C4-2B (cell line): Measurements from ENCODE around the gene THRB.

ENCODE experiments used
- ZFX ChIP-seq: fragments of 450-650 bp; IDR thresholded peaks from 2 replicates; pipeline ENCODE4 v1.6.1; 2017
- TF ChIP-seq, protein P1 (sequence below): fragments of 450-650 bp; conservative IDR thresholded peaks from 2 replicates; pipeline ENCODE4 v1.5.1; 2017; ENCODE audit warnings: mild to moderate bottlenecking

- TF ChIP-seq, protein P1, sequence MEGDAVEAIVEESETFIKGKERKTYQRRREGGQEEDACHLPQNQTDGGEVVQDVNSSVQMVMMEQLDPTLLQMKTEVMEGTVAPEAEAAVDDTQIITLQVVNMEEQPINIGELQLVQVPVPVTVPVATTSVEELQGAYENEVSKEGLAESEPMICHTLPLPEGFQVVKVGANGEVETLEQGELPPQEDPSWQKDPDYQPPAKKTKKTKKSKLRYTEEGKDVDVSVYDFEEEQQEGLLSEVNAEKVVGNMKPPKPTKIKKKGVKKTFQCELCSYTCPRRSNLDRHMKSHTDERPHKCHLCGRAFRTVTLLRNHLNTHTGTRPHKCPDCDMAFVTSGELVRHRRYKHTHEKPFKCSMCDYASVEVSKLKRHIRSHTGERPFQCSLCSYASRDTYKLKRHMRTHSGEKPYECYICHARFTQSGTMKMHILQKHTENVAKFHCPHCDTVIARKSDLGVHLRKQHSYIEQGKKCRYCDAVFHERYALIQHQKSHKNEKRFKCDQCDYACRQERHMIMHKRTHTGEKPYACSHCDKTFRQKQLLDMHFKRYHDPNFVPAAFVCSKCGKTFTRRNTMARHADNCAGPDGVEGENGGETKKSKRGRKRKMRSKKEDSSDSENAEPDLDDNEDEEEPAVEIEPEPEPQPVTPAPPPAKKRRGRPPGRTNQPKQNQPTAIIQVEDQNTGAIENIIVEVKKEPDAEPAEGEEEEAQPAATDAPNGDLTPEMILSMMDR = no peak
- no peak for TF ChIP-seq ZFX
These were observed 60.6 kb downstream of the THRB start for GRCh38 chr3:24433838-24434591.
